ENCODE measurements around the gene PXN. TPM values are rescaled to one million over a fixed set of nuclear protein-coding genes. Genes with fewer than 3 reads are reported as not detected.
"Not testable (repeated sequence)": the region's sequence is repeated elsewhere in the genome, so short reads cannot be mapped to it uniquely, and the experiment has no call there.

PXN gene
- polyA plus RNA-seq, 1 donor from 2014 or later: 5.9 TPM

GRCh38 chr12:120257041-120257821, 8.3 kb downstream of the PXN start:
- TF ChIP-seq EZH2 (IDR thresholded peaks at IDR 0.05; ENCODE audit: borderline replicate concordance, insufficient read depth, low read length, poor library complexity, severe bottlenecking) (no peak), SMC3 (conservative IDR thresholded peaks at IDR 0.05; ENCODE audit: poor library complexity) (no peak), TAF1 (IDR thresholded peaks at IDR 0.05; ENCODE audit: low read depth) (no peak), REST (IDR thresholded peaks at IDR 0.05; ENCODE audit: borderline replicate concordance) (no peak), MXI1 (conservative IDR thresholded peaks at IDR 0.05; ENCODE audit: poor library complexity, severe bottlenecking) (no peak), CTCF (IDR thresholded peaks at IDR 0.05; ENCODE audit: poor library complexity, severe bottlenecking) (no peak), POLR2AphosphoS5 (IDR thresholded peaks at IDR 0.05) (no peak), RAD21 (conservative IDR thresholded peaks at IDR 0.05) (no peak), EP300 (conservative IDR thresholded peaks at IDR 0.05; ENCODE audit: poor library complexity, severe bottlenecking) (no peak)
- Histone ChIP-seq H4K20me1 (ENCODE audit: insufficient read depth) (no peaks in the 10 kb centered on the region), H3K79me2 (replicated peaks; ENCODE audit: insufficient read depth, low read length) (no peaks in the 10 kb centered on the region), H3K9me3 (ENCODE audit: low read length) (no peaks in the 10 kb centered on the region), H3F3A (ENCODE audit: insufficient read depth, low read length, poor library complexity, severe bottlenecking) (no peaks in the 10 kb centered on the region), H3K9ac (ENCODE audit: low read length) (no peak overlapping the region), H3K4me2 (ENCODE audit: low read length) (no peak overlapping the region), H3K27me3 (ENCODE audit: insufficient read depth, low read depth, low read length) (no peaks in the 10 kb centered on the region), H2AFZ (ENCODE audit: low read depth, low read length) (no peak overlapping the region), H3K36me3 (ENCODE audit: insufficient read depth, low read length) (no peaks in the 10 kb centered on the region), H3K27ac (ENCODE audit: low read length) (no peak overlapping the region), H3K9me2 (ENCODE audit: insufficient read depth, low read length) (no peaks in the 10 kb centered on the region), H3K4me3 (ENCODE audit: low read length) (no peak overlapping the region)

DNA sequence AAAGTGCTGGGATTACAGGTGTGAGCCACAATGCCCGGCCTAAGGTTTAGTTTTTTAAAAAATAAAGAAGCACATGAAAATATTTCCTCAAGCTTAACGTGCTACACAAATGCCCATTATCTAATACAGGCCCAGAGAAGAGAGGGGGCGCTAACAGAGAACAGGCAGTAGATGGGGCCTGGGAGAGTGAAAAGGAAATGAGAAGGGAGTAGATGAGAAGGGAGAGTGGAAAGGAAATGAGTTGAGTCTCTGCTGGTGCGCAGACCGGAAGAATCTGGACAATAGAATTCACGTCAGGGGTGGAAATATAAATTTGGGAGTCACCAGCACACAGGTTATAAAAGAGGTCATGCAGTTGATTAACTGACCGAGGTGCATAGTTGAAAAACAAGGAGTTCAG, 10.7 kb downstream of the PXN start:
- Histone ChIP-seq H3K27me3 (ENCODE audit: insufficient read depth, low read depth, low read length) (no peaks in the 10 kb centered on the region), H3K9ac (ENCODE audit: low read length) (no peak overlapping the region), H3K36me3 (ENCODE audit: insufficient read depth, low read length) (no peaks in the 10 kb centered on the region), H3K9me3 (ENCODE audit: low read length) (no peaks in the 10 kb centered on the region), H3F3A (ENCODE audit: insufficient read depth, low read length, poor library complexity, severe bottlenecking) (no peaks in the 10 kb centered on the region), H3K79me2 (replicated peaks; ENCODE audit: insufficient read depth, low read length) (no peaks in the 10 kb centered on the region), H3K4me3 (ENCODE audit: low read length) (no peak overlapping the region), H3K9me2 (ENCODE audit: insufficient read depth, low read length) (no peaks in the 10 kb centered on the region), H4K20me1 (ENCODE audit: insufficient read depth) (no peaks in the 10 kb centered on the region), H3K4me2 (ENCODE audit: low read length) (no peak overlapping the region), H3K27ac (ENCODE audit: low read length) (no peak overlapping the region), H2AFZ (ENCODE audit: low read depth, low read length) (no peak overlapping the region)
- TF ChIP-seq EZH2 (IDR thresholded peaks at IDR 0.05; ENCODE audit: borderline replicate concordance, insufficient read depth, low read length, poor library complexity, severe bottlenecking) (no peak), MXI1 (conservative IDR thresholded peaks at IDR 0.05; ENCODE audit: poor library complexity, severe bottlenecking) (no peak), EP300 (conservative IDR thresholded peaks at IDR 0.05; ENCODE audit: poor library complexity, severe bottlenecking) (no peak), CTCF (IDR thresholded peaks at IDR 0.05; ENCODE audit: poor library complexity, severe bottlenecking) (no peak), POLR2AphosphoS5 (IDR thresholded peaks at IDR 0.05) (no peak), RAD21 (conservative IDR thresholded peaks at IDR 0.05) (no peak), SMC3 (conservative IDR thresholded peaks at IDR 0.05; ENCODE audit: poor library complexity) (no peak), TAF1 (IDR thresholded peaks at IDR 0.05; ENCODE audit: low read depth) (no peak), REST (IDR thresholded peaks at IDR 0.05; ENCODE audit: borderline replicate concordance) (no peak)

GRCh38 chr12:120253313-120253712, 12.2 kb downstream of the PXN start:
- not testable (repeated sequence) for H3K9ac ChIP-seq (ENCODE audit: low read length); H3K4me2 ChIP-seq (ENCODE audit: low read length); H3K9me2 ChIP-seq (ENCODE audit: insufficient read depth, low read length); H3F3A ChIP-seq (ENCODE audit: insufficient read depth, low read length, poor library complexity, severe bottlenecking); H3K4me3 ChIP-seq (ENCODE audit: low read length); H3K27me3 ChIP-seq (ENCODE audit: insufficient read depth, low read depth, low read length); H3K9me3 ChIP-seq (ENCODE audit: low read length); H2AFZ ChIP-seq (ENCODE audit: low read depth, low read length); H3K79me2 ChIP-seq (replicated peaks; ENCODE audit: insufficient read depth, low read length); H4K20me1 ChIP-seq (ENCODE audit: insufficient read depth); H3K27ac ChIP-seq (ENCODE audit: low read length); H3K36me3 ChIP-seq (ENCODE audit: insufficient read depth, low read length)
